KMS-11 (cell line): ENCODE measurements around the gene CST2.
"Not testable (repeated sequence)": the region's sequence is repeated elsewhere in the genome, so short reads cannot be mapped to it uniquely, and the experiment has no call there.

Experiments
- H2AFZ ChIP-seq: fragments of 200-600 bp; sonication (generic); 2 replicates; pipeline ENCODE4 v1.6.1; 2016; ENCODE audit warnings: antibody characterized with exemption, mixed run types, low read depth
- H3K27ac ChIP-seq: fragments of 200-600 bp; sonication (generic); 2 replicates; pipeline ENCODE4 v1.6.1; 2016; ENCODE audit warnings: mild to moderate bottlenecking, mixed run types
- H3K27me3 ChIP-seq: fragments of 200-600 bp; sonication (generic); 2 replicates; pipeline ENCODE4 v1.6.1; 2017; ENCODE audit warnings: mild to moderate bottlenecking, low read depth, mixed run types, moderate library complexity; ENCODE audit not compliant: insufficient read depth
- H3K36me3 ChIP-seq: fragments of 200-600 bp; sonication (generic); 2 replicates; pipeline ENCODE4 v1.6.1; 2017; ENCODE audit warnings: mild to moderate bottlenecking, mixed run types; ENCODE audit not compliant: insufficient read depth
- H3K4me1 ChIP-seq: fragments of 200-600 bp; sonication (generic); 2 replicates; pipeline ENCODE4 v1.6.1; 2016; ENCODE audit warnings: mild to moderate bottlenecking, low read depth, mixed run types; ENCODE audit not compliant: poor library complexity, severe bottlenecking
- H3K4me2 ChIP-seq: fragments of 200-600 bp; sonication (generic); 2 replicates; pipeline ENCODE4 v1.7.0; 2016; ENCODE audit warnings: mild to moderate bottlenecking, mixed run types
- H3K4me3 ChIP-seq: fragments of 200-600 bp; sonication (generic); IDR thresholded peaks from 2 replicates; pipeline ENCODE4 v1.6.1; 2017; ENCODE audit warnings: low read depth, low read length, mixed read lengths; ENCODE audit not compliant: insufficient read depth
- H3K79me2 ChIP-seq: fragments of 200-600 bp; sonication (generic); 2 replicates; pipeline ENCODE4 v1.6.1; 2016; ENCODE audit warnings: low read depth, mixed run types; ENCODE audit not compliant: insufficient read depth
- H3K9ac ChIP-seq: fragments of 200-600 bp; sonication (generic); 2 replicates; pipeline ENCODE4 v1.6.1; 2016; ENCODE audit warnings: mild to moderate bottlenecking, mixed run types
- H4K20me1 ChIP-seq: fragments of 200-600 bp; sonication (generic); 2 replicates; pipeline ENCODE4 v1.6.1; 2016; ENCODE audit warnings: mild to moderate bottlenecking, mixed run types; ENCODE audit not compliant: insufficient read depth
- TF ChIP-seq, protein P1 (sequence below): fragments of 200-600 bp; sonication (generic); conservative IDR thresholded peaks from 2 replicates; pipeline ENCODE4 v1.6.1; 2017; ENCODE audit warnings: low read depth, mild to moderate bottlenecking, antibody characterized with exemption, low read length, moderate library complexity, mixed read lengths

The CST2 gene

DNA sequence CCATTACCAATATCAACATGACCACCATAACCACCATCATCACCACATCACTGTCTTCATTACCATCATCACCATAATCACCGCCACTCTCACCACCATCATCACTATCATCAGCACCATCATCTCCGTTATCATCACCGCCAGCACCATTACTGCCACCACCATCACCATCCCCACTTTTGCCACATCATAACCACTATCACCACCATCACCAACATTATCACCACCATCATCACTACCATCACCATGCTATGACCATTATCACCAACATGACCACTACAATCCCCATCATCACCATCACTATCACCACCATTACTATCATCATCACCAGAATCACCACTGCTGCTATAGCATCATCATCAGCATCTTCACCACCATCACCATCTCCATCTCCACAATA is 25.7 kb downstream of the CST2 start:
- H3K36me3 ChIP-seq, result no peaks in the 10 kb centered on the region
- no peak overlapping the region for H2AFZ ChIP-seq
- no peak overlapping the region for H3K4me3 ChIP-seq
- no peaks in the 10 kb centered on the region for H4K20me1 ChIP-seq
- no peaks in the 10 kb centered on the region for H3K79me2 ChIP-seq
- H3K4me2 ChIP-seq, result no peak overlapping the region
- no peak overlapping the region for H3K27ac ChIP-seq
- no peaks in the 10 kb centered on the region for H3K4me1 ChIP-seq
- TF ChIP-seq, protein P1, sequence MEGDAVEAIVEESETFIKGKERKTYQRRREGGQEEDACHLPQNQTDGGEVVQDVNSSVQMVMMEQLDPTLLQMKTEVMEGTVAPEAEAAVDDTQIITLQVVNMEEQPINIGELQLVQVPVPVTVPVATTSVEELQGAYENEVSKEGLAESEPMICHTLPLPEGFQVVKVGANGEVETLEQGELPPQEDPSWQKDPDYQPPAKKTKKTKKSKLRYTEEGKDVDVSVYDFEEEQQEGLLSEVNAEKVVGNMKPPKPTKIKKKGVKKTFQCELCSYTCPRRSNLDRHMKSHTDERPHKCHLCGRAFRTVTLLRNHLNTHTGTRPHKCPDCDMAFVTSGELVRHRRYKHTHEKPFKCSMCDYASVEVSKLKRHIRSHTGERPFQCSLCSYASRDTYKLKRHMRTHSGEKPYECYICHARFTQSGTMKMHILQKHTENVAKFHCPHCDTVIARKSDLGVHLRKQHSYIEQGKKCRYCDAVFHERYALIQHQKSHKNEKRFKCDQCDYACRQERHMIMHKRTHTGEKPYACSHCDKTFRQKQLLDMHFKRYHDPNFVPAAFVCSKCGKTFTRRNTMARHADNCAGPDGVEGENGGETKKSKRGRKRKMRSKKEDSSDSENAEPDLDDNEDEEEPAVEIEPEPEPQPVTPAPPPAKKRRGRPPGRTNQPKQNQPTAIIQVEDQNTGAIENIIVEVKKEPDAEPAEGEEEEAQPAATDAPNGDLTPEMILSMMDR, result no peak
- no peaks in the 10 kb centered on the region for H3K27me3 ChIP-seq
- H3K9ac ChIP-seq, result no peak overlapping the region

DNA sequence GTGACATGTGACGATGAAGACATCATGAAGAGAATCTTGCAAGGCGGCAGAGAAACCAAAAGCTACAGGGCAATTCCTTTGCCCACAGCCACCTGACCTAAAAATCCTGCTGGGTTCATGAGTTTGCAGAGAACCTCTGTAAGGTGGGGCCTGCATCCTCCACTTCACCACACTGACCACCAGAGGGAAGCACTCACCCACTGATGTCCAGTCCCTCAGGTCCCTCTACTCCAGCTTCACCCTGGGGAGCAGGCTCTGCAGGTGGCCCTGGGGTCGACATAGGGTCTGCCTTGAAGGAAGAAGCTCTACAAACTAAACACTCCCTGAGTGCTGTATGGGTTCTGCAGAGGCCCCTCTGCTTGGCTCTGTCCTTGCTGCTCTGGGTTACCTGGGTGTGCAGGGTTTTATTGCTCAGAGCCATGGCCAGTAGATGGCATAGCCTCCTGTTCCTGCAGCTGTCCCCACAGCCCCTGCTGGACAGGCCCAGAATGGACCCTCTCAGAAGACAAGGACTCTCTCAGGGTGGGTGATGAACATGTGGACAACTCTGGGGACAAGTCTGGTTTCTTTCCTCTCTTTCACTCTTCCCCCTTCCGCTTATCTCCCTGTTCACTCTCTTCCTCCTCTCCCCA is 27.2 kb downstream of the CST2 start:
- H2AFZ ChIP-seq, H3K27ac ChIP-seq: not testable (repeated sequence)
- TF ChIP-seq, protein P1, result 0 out of 2 replicates have a peak, but pooled peaks have one; percentile 33

DNA sequence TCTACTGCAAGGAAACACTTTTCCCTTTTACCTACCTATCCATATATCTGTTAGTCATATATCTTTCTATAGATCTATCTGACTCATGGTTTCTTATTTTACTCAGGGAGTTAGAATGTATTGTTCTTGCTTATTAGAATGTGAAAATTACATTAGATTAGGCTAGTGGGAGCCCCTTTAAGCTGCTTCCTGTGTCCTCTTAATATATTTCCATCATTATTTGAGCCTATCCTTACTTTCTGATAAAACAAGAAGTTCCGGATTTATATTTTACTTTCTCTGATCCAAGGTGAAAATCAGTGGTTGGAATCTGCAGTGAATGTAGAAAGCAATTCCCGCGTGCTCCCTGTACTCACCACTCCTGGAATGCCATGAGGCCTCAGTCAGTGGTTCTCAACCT is 31.0 kb downstream of the CST2 start:
- Histone ChIP-seq H3K4me3 (no peak overlapping the region), H3K4me1 (no peaks in the 10 kb centered on the region), H3K36me3 (no peaks in the 10 kb centered on the region), H3K79me2 (no peaks in the 10 kb centered on the region), H3K27me3 (no peaks in the 10 kb centered on the region), H3K9ac (no peak overlapping the region), H2AFZ (no peak overlapping the region), H3K4me2 (no peak overlapping the region), H3K27ac (no peak overlapping the region), H4K20me1 (no peaks in the 10 kb centered on the region)
- TF ChIP-seq, protein P1, result no peak

More for the DNA sequence above, 27.2 kb downstream of the CST2 start:
- H3K36me3 ChIP-seq, H3K9ac ChIP-seq, H3K4me2 ChIP-seq, H3K4me1 ChIP-seq, H3K4me3 ChIP-seq, H4K20me1 ChIP-seq, H3K79me2 ChIP-seq, H3K27me3 ChIP-seq: not testable (repeated sequence)

DNA sequence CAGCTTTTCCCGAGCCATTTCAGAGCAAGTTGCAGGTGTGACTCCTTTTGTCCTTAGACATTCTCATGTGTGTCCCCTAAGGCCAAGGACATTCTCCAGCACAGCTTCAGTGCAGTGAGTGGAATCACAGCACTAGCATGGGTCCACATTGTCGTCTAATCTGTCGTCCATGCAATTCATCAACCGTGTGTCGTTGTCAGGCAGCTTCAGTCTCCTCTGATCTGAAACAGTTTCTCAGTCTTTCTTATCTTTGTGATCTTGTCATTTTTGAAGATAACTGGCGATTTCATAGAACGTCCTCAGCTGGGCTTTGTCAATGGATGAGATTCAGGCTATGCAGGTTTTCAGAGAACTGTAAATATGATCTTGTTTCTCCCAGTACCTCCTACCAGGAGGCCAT is 31.7 kb downstream of the CST2 start:
- Histone ChIP-seq H3K4me2 (no peak overlapping the region), H4K20me1 (no peaks in the 10 kb centered on the region), H2AFZ (no peak overlapping the region), H3K9ac (no peak overlapping the region), H3K27me3 (no peaks in the 10 kb centered on the region), H3K36me3 (no peaks in the 10 kb centered on the region), H3K79me2 (no peaks in the 10 kb centered on the region), H3K4me1 (no peaks in the 10 kb centered on the region), H3K27ac (no peak overlapping the region), H3K4me3 (no peak overlapping the region)
- TF ChIP-seq, protein P1, result no peak
